Prostate gland (tissue), 2 donors: Measurements from ENCODE around the gene RGS17.
"Not testable (repeated sequence)": the region's sequence is repeated elsewhere in the genome, so short reads cannot be mapped to it uniquely, and the experiment has no call there.

Experiments
- CTCF ChIP-seq, 4 experiments: fragments of 200-600 bp in 2 of 4; fragments of 450-650 bp in 2 of 4; sonication (generic) in 2 of 4; IDR thresholded peaks; 1 replicate in 3 of 4; 2 replicates in 1 of 4; pipeline ENCODE4 v1.5.1; 2016 to 2019; ENCODE audit warnings: antibody characterized with exemption in 4 of 4, mild to moderate bottlenecking in 2 of 4, moderate library complexity in 2 of 4
- POLR2A ChIP-seq: fragments of 450-650 bp; IDR thresholded peaks from one replicate; pipeline ENCODE4 v1.6.1; 2016; ENCODE audit warnings: antibody characterized with exemption, mild to moderate bottlenecking

DNA sequence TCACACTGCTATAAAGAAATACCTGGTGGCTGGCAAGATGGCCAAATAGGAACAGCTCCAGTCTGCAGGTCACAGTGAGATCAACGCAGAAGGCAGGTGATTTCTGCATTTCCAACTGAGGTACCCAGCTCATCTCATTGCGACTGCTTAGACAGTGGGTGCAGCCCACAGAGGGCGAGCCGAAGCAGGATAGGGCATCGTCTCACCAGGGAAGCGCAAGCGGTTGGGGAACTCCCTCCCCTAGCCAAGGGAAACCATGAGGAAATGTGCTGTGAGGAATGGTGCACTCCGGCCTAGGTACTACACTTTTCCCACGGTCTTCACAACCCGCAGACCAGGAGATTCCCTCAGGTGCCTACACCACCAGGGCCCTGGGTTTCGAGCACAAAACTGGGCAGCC, 20.5 kb downstream of the RGS17 start:
- TF ChIP-seq POLR2A; CTCF (IDR thresholded peaks at IDR 0.05): not testable (repeated sequence)
